Testis (tissue), 2 donors: ENCODE measurements around the gene HPCA.

Experiments
- POLR2A ChIP-seq: fragments of 450-650 bp; IDR thresholded peaks from one replicate; pipeline ENCODE4 v1.6.1; 2017; ENCODE audit warnings: antibody characterized with exemption, mild to moderate bottlenecking, moderate library complexity
- TF ChIP-seq, protein P1 (sequence below), 3 experiments: fragments of 450-650 bp in 2 of 3; fragments of 200-600 bp in 1 of 3; sonication (generic) in 1 of 3; IDR thresholded peaks; one replicate each; pipeline ENCODE4 v1.5.1; 2016 to 2019; ENCODE audit warnings: antibody characterized with exemption in 3 of 3, mild to moderate bottlenecking in 2 of 3, moderate library complexity in 1 of 3

DNA sequence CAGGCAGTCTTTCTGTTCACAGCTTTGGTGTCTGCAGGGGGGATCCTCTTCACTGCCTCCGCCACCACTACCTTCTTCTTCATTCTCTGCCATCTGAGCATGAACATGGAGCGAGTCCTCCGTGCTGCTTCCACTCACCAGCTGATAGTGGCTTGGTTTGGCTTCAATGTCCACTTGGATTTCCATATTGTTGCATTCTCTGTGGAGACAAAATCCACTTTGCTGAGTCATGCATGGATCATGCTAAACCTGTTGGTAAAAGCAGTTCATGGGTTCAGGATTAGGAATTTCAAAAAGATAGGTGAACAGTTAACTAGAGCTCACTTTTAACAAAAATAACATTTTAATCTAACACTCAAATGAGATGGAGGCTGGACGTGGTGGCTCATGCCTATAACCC is 50.8 kb downstream of the HPCA start:
- TF ChIP-seq POLR2A: no peak
- TF ChIP-seq, protein P1, sequence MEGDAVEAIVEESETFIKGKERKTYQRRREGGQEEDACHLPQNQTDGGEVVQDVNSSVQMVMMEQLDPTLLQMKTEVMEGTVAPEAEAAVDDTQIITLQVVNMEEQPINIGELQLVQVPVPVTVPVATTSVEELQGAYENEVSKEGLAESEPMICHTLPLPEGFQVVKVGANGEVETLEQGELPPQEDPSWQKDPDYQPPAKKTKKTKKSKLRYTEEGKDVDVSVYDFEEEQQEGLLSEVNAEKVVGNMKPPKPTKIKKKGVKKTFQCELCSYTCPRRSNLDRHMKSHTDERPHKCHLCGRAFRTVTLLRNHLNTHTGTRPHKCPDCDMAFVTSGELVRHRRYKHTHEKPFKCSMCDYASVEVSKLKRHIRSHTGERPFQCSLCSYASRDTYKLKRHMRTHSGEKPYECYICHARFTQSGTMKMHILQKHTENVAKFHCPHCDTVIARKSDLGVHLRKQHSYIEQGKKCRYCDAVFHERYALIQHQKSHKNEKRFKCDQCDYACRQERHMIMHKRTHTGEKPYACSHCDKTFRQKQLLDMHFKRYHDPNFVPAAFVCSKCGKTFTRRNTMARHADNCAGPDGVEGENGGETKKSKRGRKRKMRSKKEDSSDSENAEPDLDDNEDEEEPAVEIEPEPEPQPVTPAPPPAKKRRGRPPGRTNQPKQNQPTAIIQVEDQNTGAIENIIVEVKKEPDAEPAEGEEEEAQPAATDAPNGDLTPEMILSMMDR (IDR thresholded peaks at IDR 0.05): no peak
